Nucleus accumbens (tissue), 56 donors: ENCODE data around the gene HFM1.
"Not testable (repeated sequence)": the region's sequence is repeated elsewhere in the genome, so short reads cannot be mapped to it uniquely, and the experiment has no call there.

Experiments
- DNase-seq, 56 donors: peaks; one replicate each; lab custom pipeline; 2025; lab: John Stamatoyannopoulos, UW

HFM1 gene, protein sequence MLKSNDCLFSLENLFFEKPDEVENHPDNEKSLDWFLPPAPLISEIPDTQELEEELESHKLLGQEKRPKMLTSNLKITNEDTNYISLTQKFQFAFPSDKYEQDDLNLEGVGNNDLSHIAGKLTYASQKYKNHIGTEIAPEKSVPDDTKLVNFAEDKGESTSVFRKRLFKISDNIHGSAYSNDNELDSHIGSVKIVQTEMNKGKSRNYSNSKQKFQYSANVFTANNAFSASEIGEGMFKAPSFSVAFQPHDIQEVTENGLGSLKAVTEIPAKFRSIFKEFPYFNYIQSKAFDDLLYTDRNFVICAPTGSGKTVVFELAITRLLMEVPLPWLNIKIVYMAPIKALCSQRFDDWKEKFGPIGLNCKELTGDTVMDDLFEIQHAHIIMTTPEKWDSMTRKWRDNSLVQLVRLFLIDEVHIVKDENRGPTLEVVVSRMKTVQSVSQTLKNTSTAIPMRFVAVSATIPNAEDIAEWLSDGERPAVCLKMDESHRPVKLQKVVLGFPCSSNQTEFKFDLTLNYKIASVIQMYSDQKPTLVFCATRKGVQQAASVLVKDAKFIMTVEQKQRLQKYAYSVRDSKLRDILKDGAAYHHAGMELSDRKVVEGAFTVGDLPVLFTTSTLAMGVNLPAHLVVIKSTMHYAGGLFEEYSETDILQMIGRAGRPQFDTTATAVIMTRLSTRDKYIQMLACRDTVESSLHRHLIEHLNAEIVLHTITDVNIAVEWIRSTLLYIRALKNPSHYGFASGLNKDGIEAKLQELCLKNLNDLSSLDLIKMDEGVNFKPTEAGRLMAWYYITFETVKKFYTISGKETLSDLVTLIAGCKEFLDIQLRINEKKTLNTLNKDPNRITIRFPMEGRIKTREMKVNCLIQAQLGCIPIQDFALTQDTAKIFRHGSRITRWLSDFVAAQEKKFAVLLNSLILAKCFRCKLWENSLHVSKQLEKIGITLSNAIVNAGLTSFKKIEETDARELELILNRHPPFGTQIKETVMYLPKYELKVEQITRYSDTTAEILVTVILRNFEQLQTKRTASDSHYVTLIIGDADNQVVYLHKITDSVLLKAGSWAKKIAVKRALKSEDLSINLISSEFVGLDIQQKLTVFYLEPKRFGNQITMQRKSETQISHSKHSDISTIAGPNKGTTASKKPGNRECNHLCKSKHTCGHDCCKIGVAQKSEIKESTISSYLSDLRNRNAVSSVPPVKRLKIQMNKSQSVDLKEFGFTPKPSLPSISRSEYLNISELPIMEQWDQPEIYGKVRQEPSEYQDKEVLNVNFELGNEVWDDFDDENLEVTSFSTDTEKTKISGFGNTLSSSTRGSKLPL (N-terminal part only)

DNA sequence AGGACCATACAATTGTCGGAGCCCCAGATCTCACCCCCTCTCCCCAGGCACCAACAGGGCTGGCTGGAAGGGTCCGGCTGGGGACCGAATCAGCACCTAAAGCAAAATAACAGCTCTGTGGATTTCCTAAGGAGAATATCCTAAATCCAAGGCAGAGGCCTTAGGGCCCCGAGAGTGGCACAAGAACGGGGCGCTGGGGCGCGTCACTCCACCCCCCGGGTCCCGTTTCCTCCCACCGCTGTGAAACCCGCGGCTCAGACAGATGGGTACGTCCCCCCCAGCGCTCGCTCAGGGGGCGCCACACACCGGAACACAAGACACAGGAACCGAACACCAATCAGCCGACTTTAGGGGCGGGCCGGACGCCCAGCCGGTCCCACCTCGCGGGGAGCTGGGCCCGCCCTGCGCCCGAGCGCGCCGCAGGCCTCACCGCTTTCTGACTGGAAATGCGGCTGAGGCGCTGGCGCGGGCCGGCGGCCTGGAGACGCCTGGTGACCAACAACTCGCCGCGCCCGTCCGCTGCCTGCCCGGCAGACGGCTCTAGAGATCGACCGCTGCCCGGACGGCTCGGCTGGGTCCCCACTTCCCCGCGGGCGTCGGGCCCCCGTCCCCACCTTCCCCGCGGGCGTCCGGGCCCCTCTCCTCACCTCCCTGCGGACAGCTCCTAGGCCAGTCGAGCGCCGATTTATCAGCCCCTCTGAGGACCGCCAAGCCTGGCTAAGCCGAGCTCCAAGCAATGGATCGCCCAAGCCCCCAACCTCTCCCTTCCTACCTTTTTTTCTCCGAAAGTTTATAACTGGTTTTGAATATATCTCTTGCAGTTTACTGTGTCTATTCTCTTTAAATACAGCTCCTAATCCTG, at the start of gene HFM1:
Gene HFM1 (minus strand): TSS at position 687 of the 862 bp plus-strand sequence. CDS start 3,755 bp downstream, outside the sequence.
- DNase-seq = peak in 54 of 56 donors; percentile 6 to 80 (median 48)

DNA sequence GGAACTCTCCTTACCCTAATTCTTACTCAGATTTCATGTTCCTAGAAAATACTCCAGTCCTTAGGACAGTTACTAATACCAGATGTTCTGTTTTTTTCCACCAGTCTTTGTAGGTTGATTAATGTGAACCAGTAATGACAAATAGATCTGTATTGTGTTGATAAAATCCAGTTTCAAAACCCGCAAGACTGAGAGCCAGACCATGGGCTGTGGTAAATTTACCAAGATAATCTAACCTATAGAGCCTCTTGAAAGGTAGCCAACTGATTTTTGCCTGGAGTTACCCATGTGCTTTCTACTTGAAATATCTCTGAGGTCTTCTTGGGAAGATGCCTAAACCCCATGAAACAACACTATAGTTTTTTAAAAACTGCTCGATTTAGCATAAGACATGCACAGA, 49.5 kb upstream of the HFM1 start:
- DNase-seq = no peak

DNA sequence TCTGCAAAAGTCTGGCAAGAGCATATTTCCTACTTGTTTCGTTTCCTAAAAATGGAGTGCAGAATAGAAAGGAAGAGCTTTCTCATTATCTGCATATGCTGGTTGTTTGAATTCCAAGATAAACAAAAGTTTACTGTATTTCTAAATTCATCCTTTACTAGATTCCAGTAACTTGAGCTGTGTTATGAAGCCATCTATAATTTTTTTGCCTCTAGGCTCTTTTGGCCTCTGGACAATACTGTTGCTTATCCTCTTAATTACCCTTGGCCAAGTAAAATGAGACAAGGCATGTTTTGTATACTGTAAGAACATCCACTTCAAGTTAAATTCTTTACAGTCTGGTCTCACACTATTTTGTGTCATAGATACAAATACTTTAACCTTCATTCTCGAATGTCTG, 45.6 kb upstream of the HFM1 start:
- DNase-seq = no peak

DNA sequence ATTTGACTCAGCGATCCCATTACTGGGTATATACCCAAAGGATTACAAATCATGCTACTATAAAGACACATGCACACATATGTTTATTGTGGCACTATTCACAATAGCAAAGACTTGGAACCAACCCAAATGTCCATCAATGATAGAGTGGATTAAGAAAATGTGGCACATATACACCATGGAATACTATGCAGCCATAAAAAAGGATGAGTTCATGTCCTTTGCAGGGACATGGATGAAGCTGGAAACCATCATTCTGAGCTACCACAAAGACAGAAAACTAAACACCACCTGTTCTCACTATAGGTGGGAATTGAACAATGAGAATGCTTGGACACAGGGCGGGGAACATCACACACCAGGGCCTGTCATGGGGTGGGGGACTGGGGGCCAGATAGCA, 43.1 kb upstream of the HFM1 start:
- not testable (repeated sequence) for DNase-seq

DNA sequence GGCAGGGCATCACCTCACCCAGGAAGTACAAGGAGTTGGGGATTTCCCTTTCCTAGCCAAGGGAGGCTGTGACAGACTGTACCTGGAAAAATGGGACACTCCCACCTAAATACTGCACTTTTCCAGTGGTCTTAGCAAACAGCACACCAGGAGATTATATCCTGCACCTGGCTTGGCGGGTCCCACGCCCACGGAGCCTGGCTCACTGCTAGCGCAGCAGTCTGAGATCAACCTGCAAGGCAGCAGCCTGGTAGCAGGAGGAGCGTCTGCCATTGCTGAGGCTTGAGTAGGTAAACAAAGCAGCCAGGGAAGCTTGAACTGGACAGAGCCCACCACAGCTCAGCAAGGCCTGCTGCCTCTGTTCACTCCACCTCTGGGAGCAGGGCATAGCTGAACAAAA, 37.3 kb upstream of the HFM1 start:
- not testable (repeated sequence) for DNase-seq

DNA sequence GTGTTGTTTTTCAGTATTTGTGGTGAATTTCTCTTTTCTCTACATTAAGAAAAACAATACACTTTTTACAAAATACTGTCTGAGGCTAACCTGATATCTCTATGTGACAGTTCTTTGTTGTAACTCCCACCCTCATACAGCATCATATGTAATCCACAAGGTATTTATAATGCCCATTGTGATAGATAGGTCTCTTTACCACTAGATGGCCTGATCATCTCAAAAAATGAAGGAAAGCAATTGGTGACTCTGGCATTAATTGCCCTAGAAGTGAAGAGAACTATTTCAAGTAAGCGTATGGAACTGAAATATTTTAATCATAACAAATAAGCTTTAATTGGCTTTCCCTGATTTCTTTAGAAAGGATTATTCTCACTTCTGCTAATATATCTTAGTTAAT, 36.2 kb upstream of the HFM1 start:
- DNase-seq = no peak

DNA sequence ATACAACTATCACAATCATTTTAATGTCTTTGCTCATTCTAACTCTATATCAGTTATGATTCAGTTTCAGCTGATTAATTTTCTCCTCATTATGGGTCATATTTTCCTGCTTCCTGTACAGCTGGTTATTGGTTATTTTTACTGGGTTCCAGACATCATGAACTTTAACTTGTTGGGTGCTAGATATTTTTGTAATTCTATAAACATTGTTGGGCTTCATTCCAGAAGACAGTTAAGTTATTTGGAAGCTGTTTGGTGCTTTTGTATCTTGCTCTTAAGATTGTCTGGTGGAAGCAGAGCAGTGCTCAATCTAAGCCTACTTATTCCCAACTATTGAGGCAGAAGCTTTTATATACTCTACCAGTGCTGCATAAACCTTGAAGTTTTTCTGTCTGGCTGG, 34.4 kb upstream of the HFM1 start:
- no peak for DNase-seq

DNA sequence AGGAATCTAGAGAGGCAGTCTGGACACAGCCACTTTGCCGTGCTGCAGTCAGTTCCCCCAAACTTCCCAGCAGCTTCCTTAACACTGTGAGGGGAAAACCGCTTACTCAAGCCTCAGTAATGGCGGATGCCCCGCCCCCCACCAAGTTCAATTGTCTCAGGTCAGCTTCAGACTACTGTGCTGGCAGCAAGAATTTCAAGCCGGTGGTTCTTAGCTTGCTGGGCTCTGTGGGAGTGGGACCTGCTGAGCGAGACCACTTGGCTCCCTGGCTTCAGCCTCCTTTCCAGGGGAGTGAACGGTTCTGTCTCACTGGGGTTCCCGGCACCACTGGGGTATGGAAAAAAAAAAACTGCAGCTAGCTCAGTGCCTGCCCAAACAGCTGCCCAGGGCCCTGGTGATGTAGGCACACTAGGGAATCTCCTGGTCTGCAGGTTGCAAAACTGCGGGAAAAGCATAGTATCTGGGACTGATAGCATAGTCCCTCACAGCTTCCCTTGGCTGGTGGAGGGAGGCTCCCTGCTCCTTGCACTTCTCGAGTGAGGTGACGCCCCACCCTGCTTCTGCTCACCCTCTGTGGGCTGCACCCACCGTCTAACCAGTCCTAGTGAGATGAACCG, 23.7 kb upstream of the HFM1 start:
- DNase-seq = no peak

DNA sequence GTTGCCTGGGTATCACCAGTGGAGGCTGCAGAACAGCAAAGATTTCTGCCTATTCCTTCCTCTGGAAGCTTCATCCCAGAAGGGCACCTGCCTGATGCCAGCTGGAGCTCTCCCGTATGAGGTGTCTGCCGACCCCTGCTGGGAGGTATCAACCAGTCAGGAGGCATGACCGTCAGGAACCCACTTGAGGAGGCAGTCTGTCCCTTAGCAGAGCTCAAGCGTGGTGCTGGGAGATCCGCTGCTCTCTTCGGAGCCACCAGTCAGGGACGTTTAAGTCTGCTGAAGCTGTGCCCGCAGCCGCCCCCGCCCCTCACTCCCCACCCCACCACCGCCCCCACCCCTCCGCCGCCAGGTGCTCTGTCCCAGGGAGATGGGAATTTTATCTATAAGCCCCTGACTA, 23.1 kb upstream of the HFM1 start:
- no peak for DNase-seq

DNA sequence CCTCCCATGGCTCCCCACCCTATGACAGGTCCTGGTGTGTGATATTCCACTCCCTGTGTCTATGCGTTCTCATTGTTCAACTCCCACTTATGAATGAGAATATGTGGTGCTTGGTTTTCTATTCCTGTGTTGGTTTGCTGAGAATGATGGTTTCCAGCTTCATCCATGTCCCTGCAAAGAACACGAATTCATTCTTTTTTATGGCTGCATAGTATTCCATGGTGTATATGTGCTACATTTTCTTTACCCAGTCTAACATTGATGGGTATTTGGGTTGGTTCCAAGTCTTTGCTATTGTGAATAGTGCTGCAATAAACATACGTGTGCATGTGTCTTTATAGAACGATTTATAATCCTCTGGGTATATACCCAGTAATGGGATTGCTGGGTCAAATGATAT, 17.9 kb upstream of the HFM1 start:
- DNase-seq = not testable (repeated sequence)

DNA sequence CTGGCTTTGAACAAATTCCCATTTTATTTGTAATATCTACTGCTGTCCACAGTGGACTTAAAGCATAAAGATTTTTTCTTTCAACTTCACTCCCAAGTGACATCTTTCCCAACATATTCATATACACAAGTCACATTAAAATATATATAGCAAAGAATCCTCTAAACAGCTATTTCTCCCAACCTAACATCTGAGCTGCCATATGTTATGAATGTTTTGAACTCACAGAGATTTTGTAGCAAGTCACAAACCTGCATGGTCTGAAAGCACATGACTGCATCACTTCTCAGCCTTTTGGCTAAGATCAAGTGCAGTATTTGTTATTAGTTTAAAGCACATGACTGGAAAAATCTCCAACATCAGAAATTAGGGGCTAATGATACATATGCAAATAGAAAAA, 7.7 kb upstream of the HFM1 start:
- no peak for DNase-seq

DNA sequence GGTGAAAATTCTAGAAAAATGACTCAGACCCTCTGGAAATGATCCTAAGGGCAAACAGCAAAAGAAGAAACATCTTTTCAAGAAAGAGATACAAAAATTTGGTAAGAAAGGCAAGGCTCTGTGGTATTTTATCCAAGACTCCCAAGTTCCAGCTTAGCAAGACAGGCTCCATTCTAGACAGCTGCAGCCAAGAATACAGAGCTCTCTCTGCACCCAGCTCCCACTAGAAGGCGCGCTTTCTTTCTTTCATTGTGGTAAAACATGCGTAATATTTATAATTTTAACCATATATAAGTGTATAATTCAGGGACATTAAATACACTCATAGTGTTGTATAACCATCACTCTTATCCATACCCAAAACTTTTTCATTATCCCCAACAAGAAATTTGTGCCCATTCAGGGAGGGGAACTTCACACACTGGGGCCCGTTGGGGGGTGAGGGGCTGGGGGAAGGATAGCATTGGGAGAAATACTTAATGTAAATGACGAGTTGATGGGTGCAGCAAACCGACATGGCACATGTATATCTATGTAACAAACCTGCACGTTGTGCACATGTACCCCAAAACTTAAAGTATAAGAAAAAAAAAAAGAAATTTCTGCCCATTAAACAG, 2.2 kb upstream of the HFM1 start:
- DNase-seq = no peak

DNA sequence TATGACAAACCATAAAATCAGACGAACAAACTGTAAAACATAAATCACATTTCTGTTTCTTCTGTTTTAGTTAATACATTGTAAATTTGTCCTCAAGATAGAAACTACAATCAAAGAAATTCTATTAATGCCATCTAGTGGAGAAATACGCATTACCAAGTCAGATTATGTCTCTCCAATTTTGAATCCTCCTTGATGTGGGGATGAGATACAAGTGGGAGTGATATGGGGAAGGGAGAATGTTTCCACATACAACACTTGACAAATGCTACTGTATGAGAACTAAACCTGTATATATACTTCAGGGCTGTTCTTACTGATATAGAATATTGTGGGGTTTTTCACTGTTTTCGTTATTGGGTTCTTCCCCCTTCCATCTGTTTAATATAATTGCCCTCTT, 2.6 kb downstream of the HFM1 start:
- DNase-seq = no peak

DNA sequence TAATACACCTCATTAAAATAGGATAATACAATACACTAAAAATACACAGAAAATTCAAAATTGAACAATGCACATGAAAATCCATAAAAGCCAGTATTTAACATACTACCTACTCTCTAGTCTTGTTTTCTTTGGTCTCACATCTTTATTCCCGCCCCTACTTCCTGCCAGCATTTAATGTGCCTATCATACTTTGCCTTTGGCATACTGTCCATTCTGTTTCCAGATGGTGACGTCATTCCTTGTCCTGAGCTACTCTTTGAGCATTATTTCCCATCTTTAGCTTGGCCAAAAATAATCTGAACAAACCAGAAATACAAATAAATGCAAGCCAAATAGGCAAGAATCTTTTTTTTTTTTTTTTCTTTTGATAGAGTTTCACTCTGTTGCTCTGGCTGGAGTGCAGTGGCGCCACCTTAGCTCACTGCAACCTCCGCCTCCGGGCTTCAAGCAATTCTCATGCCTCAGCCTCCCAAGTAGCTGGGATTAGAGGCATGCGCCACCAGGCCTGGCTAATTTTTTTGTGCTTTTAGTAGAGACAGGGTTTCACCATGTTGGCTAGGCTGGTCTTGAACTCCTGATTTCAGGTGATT, 4.4 kb downstream of the HFM1 start:
- DNase-seq = no peak

DNA sequence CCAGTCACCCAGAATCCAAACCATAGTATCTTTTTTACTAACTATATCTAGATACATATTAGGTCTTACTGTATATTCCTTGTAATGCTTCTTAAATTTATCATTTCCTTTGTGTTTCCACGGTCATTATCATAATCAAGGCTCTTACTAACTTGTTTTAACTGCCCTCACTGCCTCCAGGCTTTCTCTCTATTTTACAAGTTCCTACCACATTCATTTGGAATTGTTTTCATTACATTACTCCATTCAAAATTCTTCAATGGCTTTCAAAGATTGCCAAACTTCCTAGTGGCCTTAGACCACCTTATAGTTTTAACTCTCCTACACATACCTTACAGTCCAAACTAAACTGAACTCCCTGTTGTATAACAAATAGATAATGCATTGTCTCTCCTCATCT, 6.3 kb downstream of the HFM1 start:
- no peak for DNase-seq

DNA sequence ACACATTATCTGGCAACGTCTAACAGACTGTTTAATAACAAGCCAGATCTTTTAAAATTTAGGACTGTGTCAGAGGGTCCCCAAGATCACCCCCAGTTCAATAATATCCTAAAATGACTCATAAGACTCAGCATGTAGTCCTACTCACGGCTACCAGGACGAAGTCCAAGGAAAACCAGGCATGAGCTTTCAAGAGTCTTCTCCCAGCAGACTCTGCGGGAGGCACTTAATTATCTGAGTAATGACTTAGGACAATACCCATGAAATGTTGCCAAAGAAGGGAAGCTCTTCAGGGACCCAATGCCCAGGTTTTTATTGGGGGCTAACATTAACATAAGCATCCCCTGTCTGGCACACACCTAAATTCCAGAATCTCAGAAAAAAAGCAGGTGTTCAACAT, 7.0 kb downstream of the HFM1 start:
- peak in 1 of 56 donors; percentile 0 for DNase-seq

DNA sequence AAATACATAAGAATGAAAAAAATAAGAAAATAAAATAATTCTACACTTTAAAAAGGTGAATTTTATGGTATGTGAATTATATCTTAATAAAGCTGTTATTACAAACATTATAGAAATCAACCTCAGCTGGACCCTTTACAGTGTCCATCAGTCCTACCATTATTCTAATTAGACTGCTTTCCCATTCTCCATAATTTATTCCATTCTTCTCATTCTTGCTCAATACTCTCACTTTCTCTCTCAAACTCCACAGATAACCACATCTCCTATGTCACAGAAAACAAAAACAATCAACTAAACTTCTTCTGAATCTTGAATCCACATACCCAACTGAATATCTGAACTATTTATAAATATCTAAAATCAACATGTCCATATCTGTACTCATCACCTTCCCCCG, 11.6 kb downstream of the HFM1 start:
- DNase-seq = no peak

DNA sequence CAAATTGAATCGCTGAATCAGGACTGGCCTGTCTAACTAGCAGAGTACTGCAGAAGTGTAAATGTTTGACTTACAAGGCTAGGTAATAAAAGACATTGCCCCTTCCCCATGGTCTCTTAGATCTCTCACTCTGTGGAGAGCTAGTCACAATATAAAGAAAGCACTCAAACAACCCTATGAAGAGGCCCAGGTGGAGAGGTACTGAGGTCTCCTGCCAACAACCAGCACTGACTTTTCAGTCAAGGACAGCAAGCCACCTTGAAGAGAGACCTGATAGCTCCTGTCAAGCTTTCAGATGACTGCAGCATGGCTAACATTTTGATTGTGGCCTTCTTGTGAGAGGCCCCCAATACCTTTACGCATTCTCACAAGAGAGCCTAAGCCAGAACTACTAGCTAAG, 18.5 kb downstream of the HFM1 start:
- DNase-seq = no peak

DNA sequence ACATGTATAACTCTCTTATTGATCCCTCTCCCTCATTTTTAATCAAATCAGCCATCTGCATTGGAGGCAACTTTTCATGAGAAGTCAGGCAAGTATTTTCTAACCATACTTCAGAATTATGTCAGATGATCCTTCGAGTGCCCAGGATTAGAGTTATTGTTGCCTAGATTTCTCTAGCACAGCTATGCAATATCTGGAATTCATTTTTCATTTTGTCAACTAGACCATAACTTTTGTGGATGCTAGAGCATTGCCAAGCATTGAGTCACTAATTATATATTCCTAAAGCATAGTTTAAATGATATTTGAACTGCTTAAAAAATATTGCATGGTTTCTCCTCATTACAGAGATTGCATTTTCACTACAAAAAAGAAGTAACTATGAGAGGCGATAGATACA, 21.2 kb downstream of the HFM1 start:
- DNase-seq = no peak
